Measurements from ENCODE around the gene FAM209B.

FAM209B gene

GRCh38 chr20:56518126-56518525 lies 14.9 kb upstream of the FAM209B start:
- no peaks in the 10 kb centered on the region for H3K79me2 ChIP-seq (ENCODE audit: insufficient read depth, low read length)
- H3K4me2 ChIP-seq (ENCODE audit: low read depth, low read length, poor library complexity, severe bottlenecking) = no peak overlapping the region
- no peaks in the 10 kb centered on the region for H3K9me2 ChIP-seq (replicated peaks; ENCODE audit: insufficient read depth, low read length)
- no peaks in the 10 kb centered on the region for H4K20me1 ChIP-seq (ENCODE audit: low read depth, low read length)
- H3K27me3 ChIP-seq (ENCODE audit: low read length) = no peaks in the 10 kb centered on the region
- H2AFZ ChIP-seq (ENCODE audit: low read depth, low read length, severe bottlenecking) = no peak overlapping the region
- no peak for TF ChIP-seq EZH2phosphoT487 (conservative IDR thresholded peaks at IDR 0.05; ENCODE audit: low read length)
- TF ChIP-seq CTCF (IDR thresholded peaks at IDR 0.05; ENCODE audit: insufficient read depth, low read length, poor library complexity, severe bottlenecking) = no peak
- H3K9me3 ChIP-seq (ENCODE audit: insufficient read depth, low read length) = peaks cover 5% of the 10 kb centered on the region
- no peak overlapping the region for H3K4me3 ChIP-seq (ENCODE audit: insufficient read depth, low read length, poor library complexity, severe bottlenecking)
- no peaks in the 10 kb centered on the region for H3F3A ChIP-seq (ENCODE audit: insufficient read depth)
- no peak overlapping the region for H3K9ac ChIP-seq (ENCODE audit: low read length)
- no peak overlapping the region for H3K27ac ChIP-seq (ENCODE audit: low read depth, low read length)
- peaks cover 20% of the 10 kb centered on the region for H3K36me3 ChIP-seq (ENCODE audit: low read length)

- Histone ChIP-seq H3K4me3 (ENCODE audit: insufficient read depth, low read length, poor library complexity, severe bottlenecking) (no peak overlapping the region), H2AFZ (ENCODE audit: low read depth, low read length, severe bottlenecking) (no peak overlapping the region), H3F3A (ENCODE audit: insufficient read depth) (no peaks in the 10 kb centered on the region), H3K4me2 (ENCODE audit: low read depth, low read length, poor library complexity, severe bottlenecking) (no peak overlapping the region), H3K79me2 (ENCODE audit: insufficient read depth, low read length) (no peaks in the 10 kb centered on the region), H3K36me3 (ENCODE audit: low read length) (peaks cover 20% of the 10 kb centered on the region), H3K9me2 (replicated peaks; ENCODE audit: insufficient read depth, low read length) (no peaks in the 10 kb centered on the region), H3K9ac (ENCODE audit: low read length) (no peak overlapping the region), H3K27me3 (ENCODE audit: low read length) (no peaks in the 10 kb centered on the region), H4K20me1 (ENCODE audit: low read depth, low read length) (no peaks in the 10 kb centered on the region), H3K9me3 (ENCODE audit: insufficient read depth, low read length) (peaks cover 5% of the 10 kb centered on the region), H3K27ac (ENCODE audit: low read depth, low read length) (no peak overlapping the region)
- TF ChIP-seq EZH2phosphoT487 (conservative IDR thresholded peaks at IDR 0.05; ENCODE audit: low read length) = no peak
- no peak for TF ChIP-seq CTCF (IDR thresholded peaks at IDR 0.05; ENCODE audit: insufficient read depth, low read length, poor library complexity, severe bottlenecking)
Measured at GRCh38 chr20:56518721-56519398, 14.2 kb upstream of the FAM209B start.

GRCh38 chr20:56519551-56519950 lies 13.5 kb upstream of the FAM209B start:
- no peak for TF ChIP-seq EZH2phosphoT487 (conservative IDR thresholded peaks at IDR 0.05; ENCODE audit: low read length)
- TF ChIP-seq CTCF (IDR thresholded peaks at IDR 0.05; ENCODE audit: insufficient read depth, low read length, poor library complexity, severe bottlenecking) = no peak
- H3K36me3 ChIP-seq (ENCODE audit: low read length) = peaks cover 20% of the 10 kb centered on the region

More at GRCh38 chr20:56519551-56519950, 13.5 kb upstream of the FAM209B start:
- H3K9me3 ChIP-seq (ENCODE audit: insufficient read depth, low read length) = peaks cover 5% of the 10 kb centered on the region
- H2AFZ ChIP-seq (ENCODE audit: low read depth, low read length, severe bottlenecking) = no peak overlapping the region
- no peak overlapping the region for H3K9ac ChIP-seq (ENCODE audit: low read length)
- no peaks in the 10 kb centered on the region for H4K20me1 ChIP-seq (ENCODE audit: low read depth, low read length)
- H3K4me3 ChIP-seq (ENCODE audit: insufficient read depth, low read length, poor library complexity, severe bottlenecking) = no peak overlapping the region
- H3K9me2 ChIP-seq (replicated peaks; ENCODE audit: insufficient read depth, low read length) = no peaks in the 10 kb centered on the region
- H3F3A ChIP-seq (ENCODE audit: insufficient read depth) = no peaks in the 10 kb centered on the region
- no peaks in the 10 kb centered on the region for H3K79me2 ChIP-seq (ENCODE audit: insufficient read depth, low read length)
- no peaks in the 10 kb centered on the region for H3K27me3 ChIP-seq (ENCODE audit: low read length)
- H3K27ac ChIP-seq (ENCODE audit: low read depth, low read length) = no peak overlapping the region
- no peak overlapping the region for H3K4me2 ChIP-seq (ENCODE audit: low read depth, low read length, poor library complexity, severe bottlenecking)

Measured in SU-DHL-6 (cell line).